ENCODE data around the gene CMIP.

DNA sequence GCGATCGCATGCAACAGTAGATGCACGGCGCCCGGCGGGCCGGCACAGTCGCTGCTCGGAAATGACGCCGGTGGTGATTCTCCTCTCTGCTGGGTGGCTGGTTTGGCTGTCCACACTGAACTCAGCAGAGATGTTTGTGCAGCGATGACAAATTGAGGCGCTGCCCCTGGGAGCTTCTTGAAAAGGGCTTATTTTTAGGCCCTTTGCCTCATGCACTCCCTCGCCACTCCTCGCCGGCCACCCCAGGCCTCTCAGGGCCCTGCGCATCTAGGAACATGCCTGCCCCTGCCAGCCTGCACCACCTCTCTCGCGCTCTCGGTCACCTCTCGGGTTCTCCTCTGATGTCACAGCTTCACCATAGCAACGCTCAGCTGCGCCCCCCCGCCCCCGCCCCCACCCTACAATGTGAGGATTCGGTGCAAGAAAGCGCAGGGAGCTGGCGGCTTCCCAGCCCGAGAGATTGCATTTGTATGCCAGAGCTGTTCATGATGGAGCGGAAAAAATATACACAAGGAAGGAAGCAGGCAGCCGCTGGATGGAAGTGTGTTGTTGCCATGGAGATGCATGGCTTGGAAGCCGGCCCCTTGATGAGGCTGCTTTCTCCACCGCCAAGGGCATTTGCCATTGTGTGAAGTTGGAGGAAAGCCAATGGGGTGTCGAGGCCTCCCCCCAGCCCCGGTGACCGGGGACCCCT, 253.2 kb downstream of the CMIP start:
- TF ChIP-seq ZNF416 (CRISPR knock-in tag; IDR thresholded peaks at IDR 0.05) (no peak), MYBL2 (CRISPR knock-in tag; IDR thresholded peaks at IDR 0.05) (no peak)
- TF ChIP-seq, protein P1, sequence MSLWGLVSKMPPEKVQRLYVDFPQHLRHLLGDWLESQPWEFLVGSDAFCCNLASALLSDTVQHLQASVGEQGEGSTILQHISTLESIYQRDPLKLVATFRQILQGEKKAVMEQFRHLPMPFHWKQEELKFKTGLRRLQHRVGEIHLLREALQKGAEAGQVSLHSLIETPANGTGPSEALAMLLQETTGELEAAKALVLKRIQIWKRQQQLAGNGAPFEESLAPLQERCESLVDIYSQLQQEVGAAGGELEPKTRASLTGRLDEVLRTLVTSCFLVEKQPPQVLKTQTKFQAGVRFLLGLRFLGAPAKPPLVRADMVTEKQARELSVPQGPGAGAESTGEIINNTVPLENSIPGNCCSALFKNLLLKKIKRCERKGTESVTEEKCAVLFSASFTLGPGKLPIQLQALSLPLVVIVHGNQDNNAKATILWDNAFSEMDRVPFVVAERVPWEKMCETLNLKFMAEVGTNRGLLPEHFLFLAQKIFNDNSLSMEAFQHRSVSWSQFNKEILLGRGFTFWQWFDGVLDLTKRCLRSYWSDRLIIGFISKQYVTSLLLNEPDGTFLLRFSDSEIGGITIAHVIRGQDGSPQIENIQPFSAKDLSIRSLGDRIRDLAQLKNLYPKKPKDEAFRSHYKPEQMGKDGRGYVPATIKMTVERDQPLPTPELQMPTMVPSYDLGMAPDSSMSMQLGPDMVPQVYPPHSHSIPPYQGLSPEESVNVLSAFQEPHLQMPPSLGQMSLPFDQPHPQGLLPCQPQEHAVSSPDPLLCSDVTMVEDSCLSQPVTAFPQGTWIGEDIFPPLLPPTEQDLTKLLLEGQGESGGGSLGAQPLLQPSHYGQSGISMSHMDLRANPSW (CRISPR knock-in tag; conservative IDR thresholded peaks at IDR 0.05; ENCODE audit: low read depth): no peak
- TF ChIP-seq, protein P2, sequence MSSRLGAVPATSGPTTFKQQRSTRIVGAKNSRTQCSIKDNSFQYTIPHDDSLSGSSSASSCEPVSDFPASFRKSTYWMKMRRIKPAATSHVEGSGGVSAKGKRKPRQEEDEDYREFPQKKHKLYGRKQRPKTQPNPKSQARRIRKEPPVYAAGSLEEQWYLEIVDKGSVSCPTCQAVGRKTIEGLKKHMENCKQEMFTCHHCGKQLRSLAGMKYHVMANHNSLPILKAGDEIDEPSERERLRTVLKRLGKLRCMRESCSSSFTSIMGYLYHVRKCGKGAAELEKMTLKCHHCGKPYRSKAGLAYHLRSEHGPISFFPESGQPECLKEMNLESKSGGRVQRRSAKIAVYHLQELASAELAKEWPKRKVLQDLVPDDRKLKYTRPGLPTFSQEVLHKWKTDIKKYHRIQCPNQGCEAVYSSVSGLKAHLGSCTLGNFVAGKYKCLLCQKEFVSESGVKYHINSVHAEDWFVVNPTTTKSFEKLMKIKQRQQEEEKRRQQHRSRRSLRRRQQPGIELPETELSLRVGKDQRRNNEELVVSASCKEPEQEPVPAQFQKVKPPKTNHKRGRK (CRISPR knock-in tag; IDR thresholded peaks at IDR 0.05; ENCODE audit: borderline replicate concordance): no peak
- TF ChIP-seq, protein P3, sequence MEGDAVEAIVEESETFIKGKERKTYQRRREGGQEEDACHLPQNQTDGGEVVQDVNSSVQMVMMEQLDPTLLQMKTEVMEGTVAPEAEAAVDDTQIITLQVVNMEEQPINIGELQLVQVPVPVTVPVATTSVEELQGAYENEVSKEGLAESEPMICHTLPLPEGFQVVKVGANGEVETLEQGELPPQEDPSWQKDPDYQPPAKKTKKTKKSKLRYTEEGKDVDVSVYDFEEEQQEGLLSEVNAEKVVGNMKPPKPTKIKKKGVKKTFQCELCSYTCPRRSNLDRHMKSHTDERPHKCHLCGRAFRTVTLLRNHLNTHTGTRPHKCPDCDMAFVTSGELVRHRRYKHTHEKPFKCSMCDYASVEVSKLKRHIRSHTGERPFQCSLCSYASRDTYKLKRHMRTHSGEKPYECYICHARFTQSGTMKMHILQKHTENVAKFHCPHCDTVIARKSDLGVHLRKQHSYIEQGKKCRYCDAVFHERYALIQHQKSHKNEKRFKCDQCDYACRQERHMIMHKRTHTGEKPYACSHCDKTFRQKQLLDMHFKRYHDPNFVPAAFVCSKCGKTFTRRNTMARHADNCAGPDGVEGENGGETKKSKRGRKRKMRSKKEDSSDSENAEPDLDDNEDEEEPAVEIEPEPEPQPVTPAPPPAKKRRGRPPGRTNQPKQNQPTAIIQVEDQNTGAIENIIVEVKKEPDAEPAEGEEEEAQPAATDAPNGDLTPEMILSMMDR (IDR thresholded peaks at IDR 0.05): no peak

All from WTC11 (cell line).